ENCODE data around the gene RCOR2. TPM values are rescaled to one million over a fixed set of nuclear protein-coding genes. Genes with fewer than 3 reads are reported as not detected.
"Not testable (repeated sequence)": the region's sequence is repeated elsewhere in the genome, so short reads cannot be mapped to it uniquely, and the experiment has no call there.

RCOR2 gene
- total RNA-seq, 1 experiment from 2014 or later: 0.23 TPM

DNA sequence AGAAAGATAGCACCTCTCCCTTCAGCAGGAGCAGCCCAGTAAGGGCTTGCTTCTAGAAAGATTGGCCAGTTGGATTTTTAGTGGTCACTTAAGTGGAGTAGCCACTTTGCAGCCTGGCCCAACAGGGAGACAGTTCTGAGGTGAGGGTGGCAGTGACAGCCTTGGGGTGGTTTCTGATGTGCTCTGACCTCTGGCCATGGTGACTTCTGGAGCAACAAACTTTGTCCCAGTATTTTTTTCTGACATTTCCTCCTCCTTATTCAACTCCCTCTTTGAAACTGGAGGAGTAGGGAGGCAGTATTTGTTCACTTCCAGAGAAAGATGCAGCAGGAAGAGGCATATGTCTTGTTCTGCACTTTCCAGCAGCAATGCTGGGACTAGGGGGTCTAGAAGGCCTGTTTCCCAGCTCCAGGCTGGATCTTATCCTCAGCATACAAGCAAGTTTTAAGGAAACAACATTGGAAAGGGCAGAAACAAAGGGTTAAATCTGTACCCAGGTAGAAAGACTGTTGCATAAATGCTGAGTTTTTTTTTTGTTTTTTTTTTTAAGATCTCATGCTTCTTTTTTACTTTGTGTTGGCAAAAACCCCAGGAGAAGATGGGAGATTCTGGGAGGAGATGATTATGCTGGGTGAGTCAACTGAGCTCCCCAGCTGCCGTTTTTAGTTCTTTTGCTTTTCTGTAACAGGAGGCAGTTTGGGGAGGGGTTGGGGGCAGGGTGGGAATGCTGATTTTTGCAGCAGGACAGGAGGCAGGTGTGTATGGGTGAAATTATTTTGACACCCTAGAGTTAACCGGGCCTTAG lies 37.2 kb downstream of the RCOR2 start:
- peak; percentile 79 for DNase-seq (ENCODE audit: low read depth)

DNA sequence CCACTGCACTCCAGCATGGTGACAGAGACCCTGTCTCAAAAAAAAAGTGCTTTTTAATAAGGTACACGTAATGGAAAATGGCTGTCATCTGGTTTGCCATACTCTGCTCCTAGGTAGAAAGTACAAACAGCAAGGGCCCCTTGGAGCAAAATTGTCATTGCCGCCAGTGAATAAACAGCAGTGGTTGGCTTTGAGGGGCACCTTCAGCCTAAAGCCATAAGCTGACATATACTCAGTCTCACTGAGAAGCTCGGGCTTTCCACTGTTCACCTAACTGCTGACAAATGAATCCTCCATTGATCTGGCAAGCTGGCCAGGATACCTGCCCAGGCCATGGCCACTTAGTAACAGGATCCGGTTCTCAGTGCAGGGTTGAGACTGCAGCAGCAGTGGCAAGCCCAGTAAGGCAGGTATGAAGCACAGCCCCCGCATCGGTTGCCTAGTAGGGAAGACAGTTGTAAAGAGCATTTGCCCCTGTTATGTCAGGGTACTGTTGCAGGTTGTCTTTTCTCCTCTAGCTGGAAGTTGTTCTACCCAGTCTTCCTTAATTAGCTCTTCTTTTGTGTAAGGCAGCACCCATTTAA lies 39.2 kb downstream of the RCOR2 start:
- no peak for DNase-seq (ENCODE audit: low read depth)

DNA sequence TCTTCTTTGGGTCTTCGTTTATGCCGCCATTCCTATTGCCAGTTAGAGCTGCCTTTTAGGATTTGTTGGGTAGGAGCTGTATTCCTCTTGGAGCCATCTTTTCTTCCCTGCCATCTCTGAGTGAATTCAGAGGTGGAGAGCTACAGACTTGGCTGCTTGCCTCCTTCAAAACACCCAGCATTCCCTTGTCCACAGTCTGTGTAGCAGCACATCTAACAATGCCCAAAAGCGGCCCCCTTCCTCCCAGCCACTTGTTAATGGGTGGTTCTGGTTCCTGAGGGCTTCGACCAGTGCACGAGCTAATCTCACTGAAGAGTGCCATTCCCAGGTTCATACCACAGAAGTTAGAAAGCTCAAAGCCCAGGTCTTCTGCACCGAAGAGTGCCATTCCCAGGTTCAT lies 40.3 kb downstream of the RCOR2 start:
- DNase-seq (ENCODE audit: low read depth): no peak

DNA sequence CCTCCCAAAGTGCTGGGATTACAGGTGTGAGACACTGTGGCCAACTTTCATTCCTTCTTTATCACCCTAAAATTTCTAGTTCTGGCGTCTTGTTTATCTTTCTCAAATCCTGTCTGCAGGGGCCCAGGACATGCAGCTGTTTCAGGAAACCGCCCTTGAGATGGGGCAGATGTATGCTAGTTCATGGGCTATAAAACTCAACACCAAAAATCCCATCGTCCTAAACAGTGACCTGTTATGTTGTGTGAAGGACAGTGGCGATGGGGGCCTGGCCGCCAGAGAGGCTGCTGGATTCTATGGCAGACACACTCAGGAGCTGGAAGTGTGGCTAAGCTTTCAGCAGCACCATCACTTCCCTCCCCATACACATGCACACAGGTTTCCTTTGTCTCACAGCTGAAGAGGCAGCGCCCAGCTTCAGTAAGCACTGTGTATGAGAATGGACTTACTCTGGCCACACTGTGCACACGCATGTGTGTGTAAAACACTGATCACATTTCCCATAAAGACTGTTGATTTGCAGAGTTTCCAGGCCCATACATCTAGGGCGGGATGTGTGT lies 41.4 kb downstream of the RCOR2 start:
- DNase-seq (ENCODE audit: low read depth): no peak

DNA sequence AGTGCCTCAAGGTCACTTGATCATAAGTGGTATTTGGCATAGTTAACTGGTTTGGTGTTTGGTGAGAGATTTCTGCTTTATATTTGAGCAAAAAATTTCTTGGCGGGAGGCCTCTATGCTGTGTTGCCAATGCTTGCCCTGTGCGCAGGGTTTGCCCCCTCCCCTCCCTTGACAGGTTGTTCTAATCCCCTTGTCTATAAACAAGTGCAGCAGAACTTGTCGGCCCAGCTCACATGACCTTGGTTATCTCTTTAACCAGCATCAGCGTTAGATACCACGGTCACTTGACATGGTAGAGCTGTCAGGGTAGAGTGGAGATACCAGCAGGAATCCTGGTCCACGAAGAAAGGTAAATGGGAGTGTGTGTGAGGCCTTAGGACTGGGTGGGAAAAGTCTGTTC lies 42.5 kb downstream of the RCOR2 start:
- no peak for DNase-seq (ENCODE audit: low read depth)

DNA sequence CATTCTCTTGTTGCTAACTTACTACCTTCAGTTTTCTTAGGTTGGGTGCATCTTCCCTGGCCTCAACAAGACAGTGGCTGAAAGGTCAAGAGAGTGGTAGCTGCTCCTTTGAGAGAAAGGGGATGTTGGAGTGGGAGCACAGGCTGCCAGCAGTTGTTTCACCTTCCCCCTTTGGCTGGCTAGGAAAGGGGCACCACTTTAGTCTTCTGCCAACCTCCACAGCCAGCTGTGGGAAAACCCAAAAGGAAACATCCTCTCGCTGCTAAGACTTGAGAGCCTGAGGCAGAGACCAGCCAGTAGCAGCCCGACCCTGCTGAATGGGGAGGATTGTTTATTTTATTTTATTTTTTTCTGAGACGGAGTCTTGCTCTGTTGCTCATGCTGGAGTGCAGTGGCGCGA lies 43.7 kb downstream of the RCOR2 start:
- no peak for DNase-seq (ENCODE audit: low read depth)

DNA sequence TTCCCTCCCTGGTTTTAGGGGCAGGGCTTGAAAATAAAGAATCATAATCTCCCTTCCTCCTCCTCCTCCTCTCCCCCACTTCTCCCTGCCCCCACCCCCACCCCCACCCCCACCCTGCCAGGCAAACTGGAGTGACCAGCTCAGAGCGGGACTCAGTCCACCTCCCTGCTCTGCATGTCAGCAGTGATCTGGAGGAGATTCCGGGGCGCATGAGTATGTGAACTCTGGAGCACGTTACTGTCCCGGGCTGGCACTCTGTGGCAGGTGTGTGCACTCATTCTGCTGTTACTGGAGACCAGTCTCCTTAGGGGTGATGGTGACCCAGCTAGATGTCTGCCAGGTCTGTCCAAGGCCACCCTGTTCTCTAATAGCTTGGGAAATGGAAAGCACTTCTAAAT lies 44.2 kb downstream of the RCOR2 start:
- no peak for DNase-seq (ENCODE audit: low read depth)

DNA sequence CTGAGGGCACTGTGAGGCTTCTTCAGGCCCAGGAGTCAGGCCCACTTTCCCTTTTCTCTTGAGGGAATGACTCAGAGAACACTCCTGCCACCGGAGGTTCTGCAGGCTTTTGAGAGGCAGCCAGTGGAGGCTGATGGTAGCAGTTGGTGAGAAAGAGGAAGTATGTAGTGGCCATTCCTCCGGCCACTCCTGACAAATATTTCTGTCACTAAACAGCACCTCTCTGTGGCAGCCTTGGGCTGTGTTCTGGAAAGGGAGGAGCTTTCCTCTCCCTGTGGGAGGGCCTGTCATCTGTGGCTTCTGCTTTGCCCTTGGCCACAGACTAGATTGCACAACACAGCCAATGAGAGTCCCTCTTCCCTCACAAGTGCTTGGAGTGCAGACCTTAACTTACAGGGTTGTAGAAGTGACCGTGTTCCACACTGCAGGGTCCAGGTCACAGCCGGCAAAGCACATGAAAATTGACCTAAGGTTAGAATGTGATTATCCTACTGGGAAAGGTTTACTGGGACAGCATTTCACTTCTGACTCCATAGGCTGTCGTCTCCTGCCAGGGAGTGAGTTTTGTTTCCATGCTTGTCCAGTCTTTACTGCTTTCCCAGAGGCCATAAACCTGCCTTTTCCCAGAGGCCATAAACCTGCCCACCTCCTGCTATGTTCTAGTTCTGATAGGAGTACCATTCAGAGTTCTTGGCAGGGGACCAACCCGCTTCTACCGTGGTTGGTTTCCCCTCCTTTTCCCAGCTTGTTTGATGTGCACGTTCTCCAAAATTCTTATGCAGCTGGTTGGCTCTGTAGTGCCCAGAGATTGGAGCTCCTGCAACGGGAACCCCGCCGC lies 44.8 kb downstream of the RCOR2 start:
- peak; percentile 98 for DNase-seq (ENCODE audit: low read depth)

DNA sequence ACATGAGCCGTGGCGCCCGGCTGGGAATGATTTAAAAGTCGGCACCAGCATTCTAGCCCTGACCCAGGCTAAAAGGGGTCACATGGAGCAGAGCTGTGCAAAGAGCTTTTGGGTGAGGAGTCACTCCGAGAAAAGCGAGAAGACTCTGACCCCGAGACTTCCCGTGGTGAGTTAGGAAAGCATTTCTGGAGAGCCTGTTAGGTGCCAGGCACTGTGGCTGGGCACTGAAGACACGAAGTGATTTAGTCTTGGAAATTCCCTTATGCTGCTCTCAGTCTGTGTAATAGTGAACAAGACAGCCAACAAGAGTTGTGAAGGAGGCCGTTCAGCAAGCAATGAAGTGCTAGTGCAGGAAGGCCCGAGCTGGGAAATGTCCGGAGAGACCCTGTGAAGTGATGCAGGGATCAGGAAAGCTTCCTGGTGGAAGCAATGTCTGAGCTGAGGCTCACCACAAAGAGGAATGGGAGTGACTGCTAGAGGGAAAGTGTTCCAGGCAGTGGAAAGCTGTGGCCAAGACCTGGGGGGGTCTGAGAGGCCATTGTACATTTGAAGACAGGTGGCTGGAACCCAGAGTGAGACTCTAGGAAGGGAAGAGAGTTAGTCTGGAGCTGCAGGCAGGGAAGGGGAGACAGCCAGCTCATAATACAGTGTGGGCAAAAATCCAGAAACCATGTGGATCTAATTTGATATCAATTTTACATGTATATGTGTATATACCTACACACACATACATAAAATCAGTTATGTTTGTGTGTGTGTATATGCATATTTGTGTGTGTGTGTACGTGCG lies 46.4 kb downstream of the RCOR2 start:
- DNase-seq (ENCODE audit: low read depth): peak; percentile 22

DNA sequence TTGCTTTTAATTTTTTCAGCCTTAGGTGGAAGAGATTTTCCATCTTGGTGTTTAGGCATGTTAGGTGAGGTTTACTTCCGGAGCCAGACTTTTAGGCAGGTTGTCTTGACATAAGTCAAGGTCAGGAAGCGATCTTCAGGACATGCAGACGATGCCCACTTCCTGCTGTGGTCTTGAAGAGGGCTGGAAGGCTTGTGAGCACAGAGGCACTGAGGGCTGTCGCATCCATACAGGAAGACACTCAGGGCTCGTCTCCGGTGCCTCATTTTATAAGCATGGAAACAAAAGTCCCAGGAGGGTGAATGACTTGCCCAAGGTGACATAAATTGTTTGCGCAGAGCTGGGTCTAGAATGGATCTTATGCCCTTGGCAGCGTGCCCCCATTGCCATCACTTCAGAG lies 47.3 kb downstream of the RCOR2 start:
- DNase-seq (ENCODE audit: low read depth): no peak

DNA sequence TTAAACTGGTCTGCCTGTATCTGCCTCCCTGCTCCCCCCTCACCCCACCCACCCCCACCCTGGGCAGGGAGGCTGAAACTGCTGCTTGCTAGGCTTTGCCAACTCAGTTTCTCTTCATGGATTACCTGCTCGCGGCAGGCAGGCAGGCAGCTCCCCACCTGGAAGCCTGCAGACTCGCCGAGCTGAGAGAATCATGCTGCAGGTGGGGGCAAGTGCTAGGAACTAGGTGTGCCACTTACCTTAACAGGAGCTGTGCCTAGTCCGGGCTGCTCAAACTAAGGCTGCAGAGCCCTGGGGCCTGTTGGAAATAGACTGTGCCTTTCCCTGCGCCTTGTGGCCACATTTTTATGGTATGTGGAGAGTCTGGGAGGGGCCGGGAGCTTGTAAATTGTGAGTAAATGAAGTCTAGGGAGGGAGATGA lies 47.8 kb downstream of the RCOR2 start:
- no peak for DNase-seq (ENCODE audit: low read depth)

DNA sequence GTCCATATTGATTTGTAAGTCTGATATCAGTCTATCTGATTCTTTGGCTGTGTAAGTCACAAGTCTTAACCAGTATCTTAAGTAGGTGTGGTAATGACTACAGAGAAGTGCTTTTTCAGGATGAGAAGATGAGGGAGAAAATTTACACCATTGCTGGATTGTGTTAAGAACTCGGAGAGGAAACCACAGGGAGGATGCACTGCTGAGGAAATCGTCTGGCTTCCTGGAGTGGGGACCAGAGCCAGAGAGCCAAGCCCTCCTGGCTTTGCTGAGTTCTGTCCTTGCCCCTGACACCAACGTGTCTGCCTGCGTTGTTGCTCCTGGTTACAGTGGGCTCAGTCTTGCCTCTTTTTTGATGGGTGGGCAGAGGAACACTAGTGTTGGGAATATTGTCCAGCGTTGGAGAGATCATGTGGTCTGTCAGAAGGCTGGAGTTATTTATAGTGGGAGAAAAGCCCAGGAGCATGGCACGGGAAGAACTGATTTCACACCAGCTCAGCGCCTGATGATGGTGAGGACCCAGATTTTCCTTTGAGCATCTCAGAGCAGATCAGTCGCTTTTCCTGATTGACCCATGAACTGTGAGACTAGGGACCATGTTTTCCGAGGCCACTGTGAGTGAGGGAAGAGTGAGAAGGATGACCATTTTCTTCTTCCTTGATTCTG lies 48.4 kb downstream of the RCOR2 start:
- no peak for DNase-seq (ENCODE audit: low read depth)

DNA sequence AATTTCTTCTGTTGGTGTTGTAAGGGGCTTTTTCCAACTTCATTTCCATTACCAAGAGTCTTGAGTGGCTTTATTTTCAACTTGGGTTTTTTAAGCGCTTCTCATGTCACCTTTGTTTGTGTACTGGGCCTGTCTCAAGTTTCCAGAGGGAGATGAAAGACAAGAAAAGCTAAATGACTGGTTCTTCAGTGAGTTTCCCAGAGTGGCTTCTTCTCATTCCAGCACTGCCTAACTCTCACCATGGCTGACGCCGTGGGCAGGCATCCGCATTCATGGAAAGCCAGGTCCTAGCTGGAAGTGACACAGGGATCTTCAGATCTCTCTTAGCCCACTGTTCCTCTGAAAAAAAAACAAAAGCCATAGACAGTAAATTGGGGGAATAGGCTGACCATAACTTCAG lies 49.5 kb downstream of the RCOR2 start:
- no peak for DNase-seq (ENCODE audit: low read depth)

DNA sequence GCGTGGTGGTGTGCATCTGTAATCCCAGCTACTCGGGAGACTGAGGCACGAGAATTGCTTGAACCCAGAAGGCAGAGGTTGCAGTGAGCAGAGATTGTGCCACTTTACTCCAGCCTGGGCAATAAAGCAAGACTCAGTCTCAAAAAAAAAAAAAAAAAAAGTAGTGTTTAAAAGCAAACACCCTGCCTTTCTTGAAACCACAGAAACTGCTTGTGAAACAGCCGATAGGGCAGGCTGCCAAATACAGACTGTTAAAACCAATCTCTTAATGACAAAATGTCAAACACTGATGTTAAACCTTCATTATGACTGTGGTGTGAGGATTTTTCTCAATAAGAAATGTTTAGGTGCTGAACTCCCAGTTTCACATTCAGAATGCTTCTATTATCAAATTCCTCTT lies 50.8 kb downstream of the RCOR2 start:
- DNase-seq (ENCODE audit: low read depth): peak; percentile 70

DNA sequence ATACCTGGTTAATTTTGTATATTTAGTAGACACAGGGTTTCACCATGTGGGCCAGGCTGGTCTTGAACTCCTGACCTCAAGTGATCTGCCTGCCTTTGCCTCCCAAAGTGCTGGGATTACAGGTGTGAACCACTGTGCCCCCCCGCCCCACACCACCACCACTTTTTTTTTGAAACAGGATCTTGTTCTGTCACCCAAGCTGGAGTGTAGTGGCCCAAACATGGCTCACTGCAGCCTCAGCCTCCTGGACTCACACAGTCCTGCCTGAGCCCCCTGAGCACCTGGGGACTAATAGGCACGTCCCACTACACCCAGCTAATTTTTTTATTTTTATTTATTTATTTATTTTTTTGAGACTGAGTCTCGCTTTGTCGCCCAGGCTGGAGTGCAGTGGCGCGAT lies 53.3 kb downstream of the RCOR2 start:
- DNase-seq (ENCODE audit: low read depth): not testable (repeated sequence)

DNA sequence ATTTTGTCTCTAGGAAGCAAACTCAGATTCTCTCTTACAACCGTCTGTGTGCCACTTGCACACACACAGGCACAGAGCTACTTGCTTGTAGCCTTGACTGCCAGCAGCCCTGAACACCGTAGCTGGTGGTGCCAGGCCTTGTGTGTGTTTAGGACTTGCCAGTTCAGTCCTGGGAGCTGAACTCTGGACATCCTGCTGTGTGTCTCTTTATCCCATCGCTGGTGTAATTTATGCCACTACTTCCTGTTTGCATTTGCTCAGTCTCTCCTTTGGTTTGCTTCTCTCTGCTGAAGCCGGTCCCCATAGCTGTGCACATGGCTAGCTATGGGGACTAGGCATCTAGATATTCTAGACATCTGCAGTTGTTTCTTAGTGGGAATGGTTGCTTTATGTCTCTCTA lies 54.0 kb downstream of the RCOR2 start:
- DNase-seq (ENCODE audit: low read depth): no peak

Other genes starting within 250 kb of the RCOR2 start
- 104 and 119 TPM in 2 replicates for gene ATL3, start 245.8 kb downstream of the RCOR2 start, total RNA-seq (2014; rRNA removed)
- 50.7 and 64.1 TPM in 2 replicates for gene RTN3, start 235.7 kb downstream of the RCOR2 start, total RNA-seq (2014; rRNA removed)
- gene ZFTA, start 148.4 kb downstream of the RCOR2 start, total RNA-seq (2014; rRNA removed): 23.3 and 24.8 TPM in 2 replicates
- gene SPINDOC, start 103.7 kb downstream of the RCOR2 start, total RNA-seq (2014; rRNA removed): 31.7 and 33.8 TPM in 2 replicates
- gene MARK2, start 78.1 kb downstream of the RCOR2 start, total RNA-seq (2014; rRNA removed): 14.6 and 16.4 TPM in 2 replicates
- gene NAA40, start 21.8 kb upstream of the RCOR2 start, total RNA-seq (2014; rRNA removed): 17.6 and 18.3 TPM in 2 replicates
- 611 and 814 TPM in 2 replicates for gene COX8A, start 57.5 kb upstream of the RCOR2 start, total RNA-seq (2014; rRNA removed)
- gene OTUB1, start 69.3 kb upstream of the RCOR2 start, total RNA-seq (2014; rRNA removed): 47.8 and 62.5 TPM in 2 replicates
- gene FLRT1, start 118.8 kb upstream of the RCOR2 start, total RNA-seq (2014; rRNA removed): not detected in 2 replicates
- gene MACROD1, start 248.9 kb upstream of the RCOR2 start, total RNA-seq (2014; rRNA removed): 38.0 and 40.8 TPM in 2 replicates

All from LHCN-M2 (cell line).